Measurements from ENCODE around the gene ZNF414. TPM values are rescaled to one million over a fixed set of nuclear protein-coding genes. Genes with fewer than 3 reads are reported as not detected.

Gene ZNF414
- total RNA-seq, 2 donors from 2014 or later: 8.2 to 13.5 TPM

- no peak for DNase-seq (ENCODE audit: low spot score)
- no peak for TF ChIP-seq CTCF (IDR thresholded peaks at IDR 0.05)
- no peaks in the 10 kb centered on the region for H3K9me3 ChIP-seq
- H3K36me3 ChIP-seq: peaks cover 61% of the 10 kb centered on the region
- no peak overlapping the region for H3K4me3 ChIP-seq
- H3K27ac ChIP-seq: no peak overlapping the region
- H3K27me3 ChIP-seq: no peaks in the 10 kb centered on the region
- H3K4me1 ChIP-seq: peaks cover 2 to 44% of the 10 kb centered on the region in 2 donors
Observed at GRCh38 chr19:8482696-8483095, 31.3 kb downstream of the ZNF414 start.

- Histone ChIP-seq H3K27me3 (no peaks in the 10 kb centered on the region), H3K27ac (no peak overlapping the region), H3K36me3 (peaks cover 55% of the 10 kb centered on the region), H3K4me3 (no peak overlapping the region), H3K9me3 (no peaks in the 10 kb centered on the region), H3K4me1 (peaks cover 2 to 48% of the 10 kb centered on the region in 2 donors)
- DNase-seq (ENCODE audit: low spot score): no peak
- no peak for TF ChIP-seq CTCF (IDR thresholded peaks at IDR 0.05)
Observed at GRCh38 chr19:8481616-8482015, 32.4 kb downstream of the ZNF414 start.

- Histone ChIP-seq H3K4me1 (peaks cover 2 to 52% of the 10 kb centered on the region in 2 donors), H3K27ac (no peak overlapping the region), H3K27me3 (no peaks in the 10 kb centered on the region), H3K4me3 (no peak overlapping the region), H3K9me3 (no peaks in the 10 kb centered on the region), H3K36me3 (peaks cover 55% of the 10 kb centered on the region)
- no peak for DNase-seq (ENCODE audit: low spot score)
- TF ChIP-seq CTCF (IDR thresholded peaks at IDR 0.05): no peak
Observed at GRCh38 chr19:8481201-8481600, 32.8 kb downstream of the ZNF414 start.

- peaks cover 2 to 53% of the 10 kb centered on the region in 2 donors for H3K4me1 ChIP-seq
- peaks cover 54% of the 10 kb centered on the region for H3K36me3 ChIP-seq
- no peaks in the 10 kb centered on the region for H3K27me3 ChIP-seq
- no peak overlapping the region for H3K27ac ChIP-seq
- no peak overlapping the region for H3K4me3 ChIP-seq
- no peak for DNase-seq (ENCODE audit: low spot score)
- TF ChIP-seq CTCF (IDR thresholded peaks at IDR 0.05): no peak
- no peaks in the 10 kb centered on the region for H3K9me3 ChIP-seq
Observed at GRCh38 chr19:8478598-8478997, 35.4 kb downstream of the ZNF414 start.

- Histone ChIP-seq H3K36me3 (peaks cover 54% of the 10 kb centered on the region), H3K4me1 (peaks cover 2 to 51% of the 10 kb centered on the region in 2 donors), H3K4me3 (no peak overlapping the region), H3K9me3 (no peaks in the 10 kb centered on the region), H3K27ac (no peak overlapping the region), H3K27me3 (no peaks in the 10 kb centered on the region)
- no peak for DNase-seq (ENCODE audit: low spot score)
- TF ChIP-seq CTCF (IDR thresholded peaks at IDR 0.05): no peak
Observed at GRCh38 chr19:8477889-8478288, 36.1 kb downstream of the ZNF414 start.

GRCh38 chr19:8476524-8476923 lies 37.4 kb downstream of the ZNF414 start:
- Histone ChIP-seq H3K36me3 (peaks cover 60% of the 10 kb centered on the region), H3K9me3 (no peaks in the 10 kb centered on the region), H3K4me1 (peaks cover 0 to 47% of the 10 kb centered on the region in 2 donors), H3K27me3 (no peaks in the 10 kb centered on the region), H3K4me3 (no peak overlapping the region), H3K27ac (no peak overlapping the region)
- no peak for TF ChIP-seq CTCF (IDR thresholded peaks at IDR 0.05)
- DNase-seq (ENCODE audit: low spot score): no peak

Data from right atrium auricular region (tissue), 2 donors.